ENCODE data around the gene LGALS7.
"Not testable (repeated sequence)": the region's sequence is repeated elsewhere in the genome, so short reads cannot be mapped to it uniquely, and the experiment has no call there.

The LGALS7 gene

GRCh38 chr19:38813323-38813722 lies 40.0 kb upstream of the LGALS7 start:
- no peak for DNase-seq (ENCODE audit: low spot score)
- Histone ChIP-seq H3K27ac (no peak overlapping the region), H3K4me3 (no peak overlapping the region)
- no peak for TF ChIP-seq CTCF (IDR thresholded peaks at IDR 0.05)

- H3K27ac ChIP-seq: no peak within 1 kb of the TSS
- no peak for DNase-seq (ENCODE audit: low spot score)
- H3K4me3 ChIP-seq: no peak within 1 kb of the TSS
- TF ChIP-seq CTCF (IDR thresholded peaks at IDR 0.05): no peak
Observed at GRCh38 chr19:38812841-38813320, 39.6 kb upstream of the LGALS7 start, which contains the start of gene LGALS4. LGALS4 (minus strand) TSS chr19:38812945; CDS start chr19:38812886, 59 bp downstream.

GRCh38 chr19:38812009-38812840 lies 38.9 kb upstream of the LGALS7 start:
- no peak for DNase-seq (ENCODE audit: low spot score)
- no peak for TF ChIP-seq CTCF (IDR thresholded peaks at IDR 0.05)
- H3K4me3 ChIP-seq: no peak overlapping the region
- no peak overlapping the region for H3K27ac ChIP-seq

GRCh38 chr19:38809592-38810252 lies 36.4 kb upstream of the LGALS7 start:
- Histone ChIP-seq H3K4me3 (no peak overlapping the region), H3K27ac (no peak overlapping the region)
- DNase-seq (ENCODE audit: low spot score): no peak
- no peak for TF ChIP-seq CTCF (IDR thresholded peaks at IDR 0.05)

GRCh38 chr19:38808741-38809140 lies 35.4 kb upstream of the LGALS7 start:
- no peak for DNase-seq (ENCODE audit: low spot score)
- no peak overlapping the region for H3K4me3 ChIP-seq
- TF ChIP-seq CTCF (IDR thresholded peaks at IDR 0.05): no peak
- H3K27ac ChIP-seq: no peak overlapping the region

- DNase-seq (ENCODE audit: low spot score); H3K4me3 ChIP-seq; H3K27ac ChIP-seq: not testable (repeated sequence)
Observed at GRCh38 chr19:38807374-38808098, 34.2 kb upstream of the LGALS7 start.

GRCh38 chr19:38806371-38806770 lies 33.1 kb upstream of the LGALS7 start:
- no peak overlapping the region for H3K27ac ChIP-seq
- no peak overlapping the region for H3K4me3 ChIP-seq
- TF ChIP-seq CTCF (IDR thresholded peaks at IDR 0.05): no peak
- no peak for DNase-seq (ENCODE audit: low spot score)

Measured in coronary artery (tissue), 2 donors.